IPS-15b (cell line): ENCODE data around the gene DRD3.
A peak's percentile ranks its signal among the peaks of the same experiment; 100 is the strongest.

ENCODE experiments used
- H3K27me3 ChIP-seq: one replicate; pipeline ENCODE4 v1.6.1; 2013; ENCODE audit warnings: low read length; ENCODE audit not compliant: control insufficient read depth, insufficient read depth
- H3K36me3 ChIP-seq: one replicate; pipeline ENCODE4 v1.6.1; 2013; ENCODE audit warnings: low read length; ENCODE audit not compliant: control insufficient read depth, insufficient read depth
- H3K4me1 ChIP-seq: one replicate; pipeline ENCODE4 v1.6.1; 2013; ENCODE audit warnings: mild to moderate bottlenecking, low read length; ENCODE audit not compliant: control insufficient read depth, insufficient read depth
- H3K4me3 ChIP-seq: one replicate; pipeline ENCODE4 v1.5.1; 2013; ENCODE audit warnings: low read depth, low read length
- H3K9ac ChIP-seq: one replicate; pipeline ENCODE4 v1.6.1; 2013; ENCODE audit warnings: low read depth, mild to moderate bottlenecking, low read length
- H3K9me3 ChIP-seq: one replicate; pipeline ENCODE4 v1.6.1; 2013; ENCODE audit warnings: mild to moderate bottlenecking, low read length; ENCODE audit not compliant: control insufficient read depth, insufficient read depth

The DRD3 gene

GRCh38 chr3:114178770-114179368, at the start of gene DRD3:
Gene DRD3, minus strand, starts transcription at chr3:114179052. Its CDS starts 7,060 bp downstream, at chr3:114171992.
- Histone ChIP-seq H3K4me1 (peaks cover 19% of the 10 kb centered on the region), H3K9ac (no peak within 1 kb of the TSS), H3K4me3 (peak within 1 kb of the TSS; percentile 21), H3K9me3 (no peaks in the 10 kb centered on the region), H3K27me3 (no peaks in the 10 kb centered on the region), H3K36me3 (no peaks in the 10 kb centered on the region)

DNA sequence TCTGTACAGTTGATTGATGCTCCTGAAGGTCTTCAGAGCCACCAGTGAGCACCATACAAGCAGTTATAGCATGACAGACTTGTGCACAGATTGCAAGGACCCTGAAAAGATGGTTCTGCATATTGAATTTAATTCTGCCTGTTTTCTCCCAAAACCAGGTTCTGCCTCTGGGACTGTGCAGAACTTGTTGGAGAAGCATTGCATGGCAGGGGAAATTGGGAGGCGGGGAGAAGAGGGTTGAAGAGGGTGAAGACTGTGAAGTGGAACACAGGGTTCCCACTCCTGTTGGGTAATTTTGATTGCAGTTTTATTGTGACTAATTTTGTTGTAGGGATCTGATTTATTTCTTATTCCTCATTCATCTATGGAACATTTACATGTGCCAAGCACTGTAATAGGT, 48.2 kb upstream of the DRD3 start:
- no peak overlapping the region for H3K4me3 ChIP-seq
- H3K36me3 ChIP-seq = no peaks in the 10 kb centered on the region
- H3K9ac ChIP-seq = no peak overlapping the region
- no peaks in the 10 kb centered on the region for H3K9me3 ChIP-seq
- H3K4me1 ChIP-seq = no peaks in the 10 kb centered on the region
- no peaks in the 10 kb centered on the region for H3K27me3 ChIP-seq

GRCh38 chr3:114226313-114226712, 47.5 kb upstream of the DRD3 start:
- Histone ChIP-seq H3K36me3 (no peaks in the 10 kb centered on the region), H3K27me3 (no peaks in the 10 kb centered on the region), H3K9ac (no peak overlapping the region), H3K4me3 (no peak overlapping the region), H3K9me3 (no peaks in the 10 kb centered on the region), H3K4me1 (no peaks in the 10 kb centered on the region)

GRCh38 chr3:114223143-114223542, 44.3 kb upstream of the DRD3 start:
- no peaks in the 10 kb centered on the region for H3K4me1 ChIP-seq
- no peak overlapping the region for H3K4me3 ChIP-seq

DNA sequence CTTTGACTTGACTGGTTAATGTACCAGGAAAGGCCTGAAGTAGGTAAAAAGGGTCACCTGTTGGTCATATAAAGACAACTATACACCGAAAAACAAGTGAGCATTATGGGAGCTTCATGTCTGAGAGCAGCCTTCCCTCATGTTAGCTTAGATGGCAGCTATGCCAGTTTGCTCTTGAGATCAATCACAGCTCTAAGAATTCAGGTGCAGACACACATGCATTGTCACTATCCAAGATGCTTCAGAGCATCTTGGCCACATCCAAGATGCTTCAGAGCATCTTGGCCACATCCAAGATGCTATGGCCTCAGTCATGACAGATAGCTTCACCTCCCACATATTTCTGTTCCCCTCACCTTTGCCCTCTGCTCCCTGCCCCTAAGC, 43.0 kb upstream of the DRD3 start:
- no peaks in the 10 kb centered on the region for H3K4me1 ChIP-seq
- H3K9ac ChIP-seq = no peak overlapping the region
- no peaks in the 10 kb centered on the region for H3K9me3 ChIP-seq
- no peaks in the 10 kb centered on the region for H3K36me3 ChIP-seq
- H3K4me3 ChIP-seq = no peak overlapping the region
- peaks cover 5% of the 10 kb centered on the region for H3K27me3 ChIP-seq

More at GRCh38 chr3:114223143-114223542, 44.3 kb upstream of the DRD3 start:
- H3K27me3 ChIP-seq = peaks cover 5% of the 10 kb centered on the region
- H3K9ac ChIP-seq = no peak overlapping the region
- H3K36me3 ChIP-seq = no peaks in the 10 kb centered on the region
- no peaks in the 10 kb centered on the region for H3K9me3 ChIP-seq

DNA sequence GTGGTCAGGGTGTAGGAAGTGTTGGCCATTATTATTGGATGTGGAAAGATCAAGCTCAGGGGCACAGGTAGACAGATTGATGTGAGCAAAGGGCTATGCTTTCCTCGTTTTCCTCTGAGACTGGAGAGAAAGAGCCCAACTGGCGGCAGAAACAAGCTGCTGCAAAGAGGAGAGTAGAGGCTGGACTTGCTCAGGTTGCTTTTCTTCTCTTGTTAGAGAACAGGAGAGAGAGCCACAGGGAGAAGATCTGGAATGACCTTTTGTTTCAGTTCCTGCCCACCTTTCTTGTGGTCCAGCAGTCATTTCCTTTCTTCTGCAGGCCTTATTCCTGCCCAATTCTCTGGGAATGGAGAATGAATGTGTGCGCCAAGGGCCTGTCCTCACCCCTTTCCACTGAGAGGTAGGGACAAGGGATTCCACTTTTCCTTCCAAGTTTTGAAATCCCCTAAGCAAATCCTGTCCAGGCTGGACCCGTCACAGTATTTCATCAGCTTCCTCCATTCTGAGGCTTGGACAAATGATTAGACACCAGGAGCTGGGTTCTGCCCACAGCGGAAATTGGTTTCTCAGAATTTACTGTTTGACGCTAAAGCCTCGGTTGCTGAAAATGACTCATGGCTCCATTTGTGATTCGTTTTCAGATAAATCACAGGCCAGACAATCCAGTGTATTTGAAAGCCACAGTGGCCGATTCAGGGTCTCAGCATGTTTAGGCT, 42.5 kb upstream of the DRD3 start:
- H3K27me3 ChIP-seq = peaks cover 5% of the 10 kb centered on the region
- H3K36me3 ChIP-seq = no peaks in the 10 kb centered on the region
- no peaks in the 10 kb centered on the region for H3K9me3 ChIP-seq
- H3K4me1 ChIP-seq = no peaks in the 10 kb centered on the region
- no peak overlapping the region for H3K4me3 ChIP-seq
- no peak overlapping the region for H3K9ac ChIP-seq

GRCh38 chr3:114219741-114220140, 40.9 kb upstream of the DRD3 start:
- H3K4me1 ChIP-seq = peaks cover 6% of the 10 kb centered on the region
- no peak overlapping the region for H3K9ac ChIP-seq
- peaks cover 5% of the 10 kb centered on the region for H3K27me3 ChIP-seq
- H3K4me3 ChIP-seq = no peak overlapping the region
- H3K36me3 ChIP-seq = no peaks in the 10 kb centered on the region
- no peaks in the 10 kb centered on the region for H3K9me3 ChIP-seq

GRCh38 chr3:114218578-114219185, 39.8 kb upstream of the DRD3 start:
- Histone ChIP-seq H3K36me3 (no peaks in the 10 kb centered on the region), H3K4me1 (peaks cover 12% of the 10 kb centered on the region), H3K4me3 (no peak overlapping the region), H3K27me3 (peaks cover 5% of the 10 kb centered on the region), H3K9me3 (no peaks in the 10 kb centered on the region), H3K9ac (no peak overlapping the region)

DNA sequence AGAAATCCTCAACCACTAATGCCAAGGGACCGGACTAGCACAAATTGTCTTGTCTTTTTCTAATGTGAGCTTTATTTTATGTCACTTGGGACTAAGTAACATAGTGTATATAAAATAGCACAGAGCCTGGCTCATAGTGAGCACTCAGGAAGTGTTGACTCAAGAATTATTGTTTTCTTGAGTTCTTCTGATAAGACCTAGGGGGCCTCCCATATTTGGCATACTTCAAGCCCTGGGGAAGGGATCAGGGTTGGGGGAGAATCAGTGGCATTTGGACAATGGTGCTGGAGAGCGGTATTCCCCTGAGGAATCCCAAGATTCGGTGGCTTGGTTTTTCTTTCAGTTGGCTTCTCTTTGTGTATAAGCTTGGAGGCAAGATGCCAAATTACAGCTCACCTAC, 39.2 kb upstream of the DRD3 start:
- Histone ChIP-seq H3K27me3 (peaks cover 5% of the 10 kb centered on the region), H3K4me1 (peaks cover 18% of the 10 kb centered on the region), H3K9me3 (no peaks in the 10 kb centered on the region), H3K9ac (no peak overlapping the region), H3K4me3 (no peak overlapping the region), H3K36me3 (no peaks in the 10 kb centered on the region)

DNA sequence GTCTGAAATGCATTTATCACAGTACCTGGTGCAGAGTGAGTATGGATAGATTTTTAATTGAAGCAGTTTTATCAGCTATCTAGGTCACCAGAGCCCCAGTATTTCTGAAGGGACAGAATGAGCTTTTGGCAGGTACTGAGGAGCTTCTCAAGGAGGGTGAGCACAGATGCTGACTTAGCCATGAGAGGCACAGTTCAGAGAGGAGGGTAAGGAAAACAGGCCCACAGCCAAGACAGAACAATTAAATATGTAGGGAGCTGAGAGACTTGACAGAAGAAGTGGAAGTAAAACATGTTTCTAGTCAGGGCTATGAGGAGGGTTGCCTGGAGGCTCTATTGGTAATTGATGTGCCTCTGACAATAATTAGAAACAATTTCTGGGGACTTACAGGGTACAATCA, 38.4 kb upstream of the DRD3 start:
- H3K4me1 ChIP-seq = peaks cover 23% of the 10 kb centered on the region
- H3K9me3 ChIP-seq = no peaks in the 10 kb centered on the region
- no peak overlapping the region for H3K4me3 ChIP-seq
- no peak overlapping the region for H3K9ac ChIP-seq
- no peaks in the 10 kb centered on the region for H3K36me3 ChIP-seq
- peaks cover 5% of the 10 kb centered on the region for H3K27me3 ChIP-seq

- no peak overlapping the region for H3K9ac ChIP-seq
- peaks cover 23% of the 10 kb centered on the region for H3K4me1 ChIP-seq
- H3K36me3 ChIP-seq = no peaks in the 10 kb centered on the region
- H3K27me3 ChIP-seq = peaks cover 5% of the 10 kb centered on the region
- H3K4me3 ChIP-seq = no peak overlapping the region
- H3K9me3 ChIP-seq = no peaks in the 10 kb centered on the region
Measured at GRCh38 chr3:114216186-114216970, 37.5 kb upstream of the DRD3 start.
